Jurkat, Clone E6-1 (cell line): ENCODE data around the gene PDE4C.
"Not testable (repeated sequence)": the region's sequence is repeated elsewhere in the genome, so short reads cannot be mapped to it uniquely, and the experiment has no call there.

Source experiments
- DNase-seq: peaks from one replicate; pipeline ENCODE4 v3.0.0-alpha.2; 2011; ENCODE audit warnings: low read depth, low spot score
- H3K4me3 ChIP-seq: 2 replicates; pipeline ENCODE4 v1.5.1; 2011; ENCODE audit warnings: mild to moderate bottlenecking, low read length, control low read depth, moderate library complexity

The PDE4C gene

DNA sequence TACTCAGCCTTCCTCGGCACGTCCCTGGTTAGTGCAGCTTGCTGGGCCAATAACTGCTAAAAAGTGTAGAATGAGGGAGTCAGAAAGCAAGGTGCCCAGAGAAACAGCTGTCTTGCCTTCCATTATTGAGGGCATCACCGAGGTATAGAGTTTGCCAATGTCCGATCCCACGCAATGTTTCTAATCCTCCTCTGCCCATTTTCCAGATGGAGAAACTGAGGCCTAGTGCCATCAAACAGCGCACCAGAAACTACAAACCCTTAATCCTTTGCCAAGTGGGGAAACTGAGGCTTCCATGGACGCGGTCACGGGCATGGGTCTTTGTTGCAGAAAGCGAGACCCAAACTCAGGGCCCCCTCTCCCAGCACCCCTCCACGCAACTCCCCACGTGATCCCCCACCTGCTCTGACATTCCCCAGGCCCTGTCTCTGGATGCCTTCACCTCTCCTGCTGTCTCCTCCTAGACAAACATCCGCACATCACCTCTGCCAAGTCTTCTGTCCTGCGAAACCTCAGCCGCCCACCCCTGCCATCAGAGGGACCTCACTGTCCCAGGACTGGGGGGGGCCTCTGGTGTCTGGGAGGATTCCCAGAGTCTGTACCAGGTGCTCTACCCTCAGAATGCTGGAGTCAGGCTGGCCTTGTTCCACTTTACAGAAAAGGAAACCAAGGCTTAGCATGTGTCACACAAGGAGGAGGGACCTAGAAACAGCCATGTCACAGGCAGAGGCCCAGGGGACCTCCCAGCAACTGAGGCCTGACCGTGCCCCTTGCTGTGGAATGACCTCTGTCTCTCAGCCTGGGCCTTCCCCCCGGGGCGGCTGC is 930 bp upstream of the PDE4C start:
- no peak overlapping the region for H3K4me3 ChIP-seq
- DNase-seq, result no peak

DNA sequence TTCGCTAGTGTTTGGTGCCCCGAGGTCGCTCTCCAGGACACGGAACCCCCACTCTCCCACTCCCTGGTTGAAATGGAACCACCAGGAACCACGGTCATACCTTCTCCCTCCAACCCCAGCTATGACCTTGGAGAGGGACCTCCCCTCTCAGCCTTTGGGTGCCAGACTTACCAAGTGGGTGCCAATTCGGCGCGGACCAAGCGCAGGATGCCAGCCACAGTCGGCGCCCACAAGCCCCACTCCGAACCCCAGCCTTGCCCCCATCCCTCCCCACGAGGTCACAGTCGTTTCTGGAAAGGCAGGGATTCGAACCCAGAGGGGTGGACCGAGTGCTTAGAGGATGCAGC is 910 bp downstream of the PDE4C start:
- no peak for DNase-seq
- H3K4me3 ChIP-seq, result no peak overlapping the region

DNA sequence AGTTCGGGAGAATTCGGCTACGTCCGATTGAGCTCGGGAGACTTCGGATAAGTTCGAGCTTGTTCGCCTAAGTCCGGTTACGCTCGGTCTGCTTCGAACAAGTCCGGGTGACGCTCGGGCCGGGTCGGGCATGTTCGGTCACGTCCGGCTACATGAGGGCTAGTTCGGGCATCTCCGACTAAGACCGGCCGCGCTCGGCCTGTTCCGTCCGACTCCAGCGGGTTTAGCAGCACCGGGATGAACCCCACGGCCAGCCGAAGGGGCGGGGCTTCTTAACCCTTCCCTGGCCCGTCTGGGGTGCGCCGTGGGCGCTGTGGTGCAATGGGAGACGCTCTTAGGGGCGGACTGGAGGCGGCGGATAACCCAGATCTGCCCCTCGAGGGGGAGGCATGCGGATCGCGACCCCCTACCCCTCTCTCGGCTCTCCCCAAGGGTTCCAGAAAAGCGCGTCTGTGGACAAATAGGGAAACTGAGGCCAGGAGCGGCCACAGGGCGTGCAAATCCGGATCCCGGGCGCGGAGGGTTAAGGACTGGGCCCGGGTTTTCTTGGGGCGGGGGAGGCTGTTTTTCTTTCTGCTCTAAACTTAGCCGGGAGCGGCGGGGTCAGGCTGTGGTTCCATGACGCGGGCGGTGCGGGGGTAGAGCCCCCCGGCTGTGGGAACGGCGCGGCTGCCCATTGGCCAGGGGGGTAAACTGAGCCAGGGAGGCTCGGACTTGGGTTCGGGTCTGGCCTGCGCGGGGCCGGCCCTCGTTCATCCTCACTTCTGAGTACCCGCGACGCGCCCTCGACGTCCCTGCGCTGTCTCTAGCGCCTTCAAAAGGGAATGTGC is 1.5 kb downstream of the PDE4C start:
- H3K4me3 ChIP-seq, result no peak overlapping the region
- DNase-seq, result no peak

- no peak overlapping the region for H3K4me3 ChIP-seq
- no peak for DNase-seq
These were observed 2.2 kb downstream of the PDE4C start for GRCh38 chr19:18223860-18224524.

GRCh38 chr19:18221815-18222725 is 4.2 kb downstream of the PDE4C start:
- H3K4me3 ChIP-seq, result no peak overlapping the region
- no peak for DNase-seq

- no peak overlapping the region for H3K4me3 ChIP-seq
These were observed 5.5 kb downstream of the PDE4C start for GRCh38 chr19:18220632-18221275.

GRCh38 chr19:18219911-18220631 is 6.2 kb downstream of the PDE4C start:
- no peak overlapping the region for H3K4me3 ChIP-seq
- no peak for DNase-seq

More at GRCh38 chr19:18220632-18221275, 5.5 kb downstream of the PDE4C start:
- DNase-seq, result no peak

- no peak for DNase-seq
- no peak overlapping the region for H3K4me3 ChIP-seq
These were observed 7.6 kb downstream of the PDE4C start for GRCh38 chr19:18218600-18218999.

DNA sequence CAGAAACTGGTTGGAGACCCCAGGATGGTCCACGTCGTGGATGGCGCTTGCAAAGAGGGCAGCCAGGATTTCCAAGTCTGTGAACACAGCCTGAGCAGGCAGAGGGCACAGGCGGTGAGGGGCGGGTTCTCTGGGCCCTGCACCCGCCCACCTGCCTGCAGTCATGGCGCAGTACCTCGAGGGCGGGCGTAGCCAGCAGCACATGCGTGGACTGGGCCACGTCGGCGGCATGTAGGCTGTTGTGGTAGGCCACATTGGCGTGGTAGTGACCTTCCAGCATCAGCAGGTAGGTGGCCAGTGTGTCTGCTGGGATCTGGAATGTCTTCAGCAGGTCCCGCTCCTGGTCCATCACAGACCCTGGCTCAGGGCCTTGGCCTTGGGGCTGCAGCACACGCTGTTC is 8.1 kb downstream of the PDE4C start:
- no peak for DNase-seq
- no peak overlapping the region for H3K4me3 ChIP-seq

- H3K4me3 ChIP-seq, result no peak overlapping the region
These were observed 9.4 kb downstream of the PDE4C start for GRCh38 chr19:18216789-18217188.

GRCh38 chr19:18214779-18215433 is 11.3 kb downstream of the PDE4C start:
- DNase-seq, result no peak
- H3K4me3 ChIP-seq, result no peak overlapping the region

More at GRCh38 chr19:18216789-18217188, 9.4 kb downstream of the PDE4C start:
- DNase-seq, result no peak

- H3K4me3 ChIP-seq, result no peak overlapping the region
- DNase-seq, result no peak
These were observed 14.6 kb downstream of the PDE4C start for GRCh38 chr19:18211683-18212082.

GRCh38 chr19:18209912-18210311 is 16.3 kb downstream of the PDE4C start:
- H3K4me3 ChIP-seq, DNase-seq: not testable (repeated sequence)

DNA sequence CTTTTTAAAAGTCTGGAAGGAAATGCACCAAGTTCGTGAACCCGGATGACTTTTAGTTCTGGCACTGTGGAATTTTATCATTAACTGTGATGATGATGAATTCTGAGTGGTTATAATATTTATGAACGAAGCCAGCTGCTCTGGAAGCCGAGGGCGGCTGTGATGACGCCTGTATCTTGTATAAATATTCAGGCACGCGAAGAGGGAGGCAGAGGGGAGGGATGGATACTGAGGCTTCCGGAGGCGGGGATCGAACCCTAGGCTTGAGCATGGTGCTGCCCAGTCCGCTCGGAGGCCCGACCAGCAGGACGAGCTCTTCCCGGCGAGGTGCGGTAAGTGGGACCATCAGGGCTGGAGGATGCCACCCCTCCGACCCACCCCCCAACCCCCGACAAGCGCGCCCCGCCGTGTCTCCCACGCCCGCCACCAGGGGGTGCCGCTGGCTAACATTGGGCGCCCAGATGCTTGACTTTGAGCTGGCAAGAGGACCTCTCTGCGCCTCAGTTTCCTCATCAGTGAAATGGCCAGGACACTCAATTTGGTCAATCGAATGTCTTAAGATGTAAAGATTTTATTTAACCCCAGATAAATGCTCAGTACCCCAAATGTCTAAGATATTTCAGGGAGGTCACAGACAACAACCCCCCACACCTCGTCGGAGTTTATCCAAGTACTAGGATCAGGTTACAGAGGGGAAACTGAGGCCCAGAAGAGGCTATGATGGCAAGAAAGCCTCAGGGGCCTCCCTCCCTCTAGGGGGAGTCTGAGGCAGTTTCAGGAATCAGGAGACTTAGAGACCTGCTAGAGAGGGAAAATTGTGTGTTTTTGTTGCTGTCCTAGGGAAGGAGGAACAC is 17.9 kb downstream of the PDE4C start:
- H3K4me3 ChIP-seq, result no peak overlapping the region

DNA sequence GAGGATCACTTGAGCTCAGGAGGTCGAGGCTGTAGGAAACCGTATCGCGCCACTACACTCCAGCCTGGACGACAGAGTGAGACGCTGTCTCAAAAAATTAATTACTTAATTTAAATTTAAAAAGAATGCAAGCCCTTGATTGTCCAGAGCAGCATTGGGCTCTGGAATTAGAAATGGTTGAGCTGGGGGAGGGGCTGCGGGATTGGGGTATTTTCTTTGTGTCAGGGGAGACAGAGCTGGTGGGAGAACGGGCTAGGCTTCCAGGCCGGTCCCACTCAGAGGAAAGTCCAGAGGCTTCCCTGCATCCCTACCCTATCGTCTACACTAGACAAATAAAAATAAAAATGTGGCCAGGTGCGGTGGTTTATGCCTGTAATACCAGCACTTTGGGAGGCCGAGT is 20.2 kb downstream of the PDE4C start:
- no peak overlapping the region for H3K4me3 ChIP-seq
- no peak for DNase-seq

More for the DNA sequence above, 17.9 kb downstream of the PDE4C start:
- DNase-seq, result no peak

GRCh38 chr19:18205200-18205892 is 20.9 kb downstream of the PDE4C start:
- H3K4me3 ChIP-seq, result peak overlapping the region; percentile 65
- DNase-seq, result no peak
